DND-41 (cell line): ENCODE measurements around the gene AACS.

Experiments used
- ATAC-seq: fragments of 200-7000 bp; cut with Tn5 transposase; 3 replicates; pipeline ENCODE4 v1.9.1; 2021; ENCODE audit warnings: low read depth; ENCODE audit not compliant: insufficient read depth
- DNase-seq: peaks from one replicate; pipeline ENCODE4 v3.0.0-alpha.2; 2020
- H2AFZ ChIP-seq: 2 replicates; pipeline ENCODE4 v1.6.0; 2012; ENCODE audit warnings: low read depth, low read length
- H3K27ac ChIP-seq: 2 replicates; pipeline ENCODE4 v1.5.1; 2012; ENCODE audit warnings: low read length, inconsistent platforms
- H3K27me3 ChIP-seq: fragments of 200-600 bp; sonication (generic); 2 replicates; pipeline ENCODE4 v1.6.0; 2012; ENCODE audit warnings: low read length, mild to moderate bottlenecking, inconsistent platforms; ENCODE audit not compliant: insufficient read depth, poor library complexity
- H3K36me3 ChIP-seq: 2 replicates; pipeline ENCODE4 v1.5.1; 2012; ENCODE audit warnings: low read length, inconsistent platforms; ENCODE audit not compliant: insufficient read depth
- H3K4me1 ChIP-seq: 2 replicates; pipeline ENCODE4 v1.5.1; 2012; ENCODE audit warnings: mild to moderate bottlenecking, low read length; ENCODE audit not compliant: insufficient read depth
- H3K4me2 ChIP-seq: 2 replicates; pipeline ENCODE4 v1.6.0; 2012; ENCODE audit warnings: mild to moderate bottlenecking, moderate library complexity, low read length, inconsistent platforms; ENCODE audit not compliant: insufficient read depth
- H3K4me3 ChIP-seq, 2 experiments: fragments of 200-600 bp in 1 of 2; shearing (Covaris generic) in 1 of 2; 2 replicates each; pipeline ENCODE4 v1.5.1; 2012 to 2016; ENCODE audit warnings: inconsistent platforms in 2 of 2, low read length in 2 of 2, mild to moderate bottlenecking in 2 of 2, low read depth in 1 of 2, moderate library complexity in 1 of 2
- H3K79me2 ChIP-seq: 2 replicates; pipeline ENCODE4 v1.6.0; 2012; ENCODE audit warnings: low read length, inconsistent platforms; ENCODE audit not compliant: insufficient read depth
- H3K9ac ChIP-seq: 2 replicates; pipeline ENCODE4 v1.6.0; 2012; ENCODE audit warnings: low read depth, mild to moderate bottlenecking, inconsistent platforms, low read length, moderate library complexity
- H3K9me3 ChIP-seq: 2 replicates; pipeline ENCODE4 v1.5.1; 2012; ENCODE audit warnings: low read length, moderate library complexity, mild to moderate bottlenecking, inconsistent platforms; ENCODE audit not compliant: insufficient read depth, severe bottlenecking
- H4K20me1 ChIP-seq: 2 replicates; pipeline ENCODE4 v1.6.0; 2012; ENCODE audit warnings: low read length; ENCODE audit not compliant: insufficient read depth
- CTCF ChIP-seq: IDR thresholded peaks from 2 replicates; pipeline ENCODE4 v1.5.1; 2012; ENCODE audit warnings: borderline replicate concordance, low read length, moderate library complexity, mild to moderate bottlenecking; ENCODE audit not compliant: poor library complexity, severe bottlenecking; ENCODE audit errors: extremely low read depth
- EZH2 ChIP-seq: IDR thresholded peaks from 3 replicates; pipeline ENCODE4 v1.6.1; 2012; ENCODE audit warnings: borderline replicate concordance, low read depth, mild to moderate bottlenecking, moderate library complexity, low read length, inconsistent platforms; ENCODE audit not compliant: severe bottlenecking

Gene AACS

GRCh38 chr12:125184213-125184967 is 119.2 kb downstream of the AACS start:
- no peaks in the 10 kb centered on the region for H3K9me3 ChIP-seq
- no peak for ATAC-seq
- no peak for DNase-seq
- H2AFZ ChIP-seq, result no peak overlapping the region
- H3K4me2 ChIP-seq, result no peak overlapping the region
- H3K36me3 ChIP-seq, result no peaks in the 10 kb centered on the region
- H3K4me3 ChIP-seq, result no peak overlapping the region
- H4K20me1 ChIP-seq, result peaks cover 5% of the 10 kb centered on the region; the same call in 1 of the 2 replicates
- no peak overlapping the region for H3K9ac ChIP-seq
- peaks cover 8% of the 10 kb centered on the region; the same call in 1 of the 2 replicates for H3K4me1 ChIP-seq
- peaks cover 36% of the 10 kb centered on the region for H3K27me3 ChIP-seq
- no peak for TF ChIP-seq EZH2
- no peak for TF ChIP-seq CTCF
- H3K27ac ChIP-seq, result no peak overlapping the region
- no peaks in the 10 kb centered on the region for H3K79me2 ChIP-seq

- peaks cover 5% of the 10 kb centered on the region; the same call in 1 of the 2 replicates for H4K20me1 ChIP-seq
- H3K9ac ChIP-seq, result no peak overlapping the region
- no peak overlapping the region for H3K4me3 ChIP-seq
- peaks cover 8% of the 10 kb centered on the region; the same call in 1 of the 2 replicates for H3K4me1 ChIP-seq
- H3K4me2 ChIP-seq, result no peak overlapping the region
- H3K27me3 ChIP-seq, result peaks cover 44% of the 10 kb centered on the region
- H3K79me2 ChIP-seq, result no peaks in the 10 kb centered on the region
- no peak for DNase-seq
- no peaks in the 10 kb centered on the region for H3K9me3 ChIP-seq
- H3K36me3 ChIP-seq, result no peaks in the 10 kb centered on the region
- ATAC-seq, result no peak
- no peak overlapping the region for H3K27ac ChIP-seq
- no peak overlapping the region for H2AFZ ChIP-seq
- no peak for TF ChIP-seq EZH2
- no peak for TF ChIP-seq CTCF
Measured at GRCh38 chr12:125185311-125185739, 120.1 kb downstream of the AACS start.

DNA sequence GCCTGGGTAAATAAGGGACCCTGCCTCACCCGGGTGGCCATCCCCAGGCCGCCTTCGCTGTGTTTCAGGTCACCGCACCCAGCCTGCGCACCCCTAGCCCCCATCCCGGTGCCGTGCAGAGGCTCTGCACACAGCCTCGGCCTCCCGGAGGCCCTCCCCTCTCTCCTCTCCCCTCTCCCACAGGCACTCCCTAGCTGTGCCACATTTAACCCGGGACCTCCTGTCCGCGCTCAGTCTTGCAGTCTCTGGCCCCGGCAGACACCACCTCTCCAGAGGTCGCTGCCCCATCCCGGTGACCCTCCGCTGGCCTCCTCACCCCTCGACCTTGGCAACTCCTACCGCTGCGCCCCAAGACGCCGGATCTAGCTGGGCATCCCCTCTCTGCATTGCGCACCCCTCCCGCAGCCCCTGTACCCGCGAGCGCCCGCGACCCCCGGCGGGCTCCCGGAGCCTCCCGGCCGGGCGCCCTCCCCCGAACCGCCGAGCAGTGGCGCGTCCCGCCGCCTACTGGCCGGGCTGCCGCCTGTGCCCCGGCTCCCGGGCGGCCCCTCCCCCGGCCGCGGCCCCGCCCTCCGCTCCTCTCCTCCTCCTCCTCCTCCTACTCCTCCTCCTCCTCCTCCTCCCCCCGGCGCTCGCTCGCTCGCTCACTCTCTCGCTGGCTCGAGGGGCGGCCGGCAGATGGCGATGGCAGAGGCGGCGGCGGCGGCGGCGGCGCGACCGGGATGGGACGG is 120.7 kb downstream of the AACS start, which contains the start of gene TMEM132B:
TMEM132B (plus strand) TSS at position 647 of the 731 bp plus-strand sequence.
- DNase-seq, result peak; percentile 84
- Histone ChIP-seq H3K4me2 (peak within 1 kb of the TSS; percentile 50; the same call in 1 of the 2 replicates), H3K27me3 (peaks cover 44% of the 10 kb centered on the region), H2AFZ (no peak within 1 kb of the TSS), H3K9ac (no peak within 1 kb of the TSS), H3K4me3 (0 out of 4 replicates have a peak within 1 kb of the TSS, but pooled peaks of 1 of the 2 experiments have one; percentile 33), H4K20me1 (peaks cover 5% of the 10 kb centered on the region; the same call in 1 of the 2 replicates), H3K36me3 (no peaks in the 10 kb centered on the region), H3K4me1 (peaks cover 8% of the 10 kb centered on the region; the same call in 1 of the 2 replicates), H3K9me3 (no peaks in the 10 kb centered on the region), H3K27ac (no peak within 1 kb of the TSS), H3K79me2 (no peaks in the 10 kb centered on the region)
- peak; percentile 79 for ATAC-seq
- TF ChIP-seq CTCF, result peak; percentile 52
- no peak for TF ChIP-seq EZH2
